Panc1 (cell line): ENCODE data around the gene RNF220. TPM values are rescaled to one million over a fixed set of nuclear protein-coding genes. Genes with fewer than 3 reads are reported as not detected.

Experiments
- ATAC-seq: fragments of 200-7000 bp; cut with Tn5 transposase; 2 replicates; pipeline ENCODE4 v1.9.1; 2020; ENCODE audit warnings: mild to moderate bottlenecking, moderate library complexity
- BruUV-seq: library from RNA; stranded (reverse); fragments of 400-500 nt; replicated peaks from 2 replicates; lab custom pipeline; 2021; lab: Mats Ljungman, UMichigan
- CTCF ChIA-PET: fragments of 300-600 bp; sonication (Branson Sonifier 250); formaldehyde crosslinking; loops from one replicate; lab custom pipeline; 2022; ENCODE audit warnings: antibody characterized with exemption; lab: Charles Lee
- POLR2A ChIA-PET: fragments of 300-600 bp; sonication (Branson Sonifier 250); formaldehyde crosslinking; loops from one replicate; lab custom pipeline; 2022; ENCODE audit warnings: antibody characterized with exemption; lab: Charles Lee
- DNase-seq: peaks from one replicate; pipeline ENCODE4 v3.0.0-alpha.2; 2010; ENCODE audit warnings: low read depth, low spot score
- H3K27ac ChIP-seq: 2 replicates; pipeline ENCODE4 v1.5.1; 2011; ENCODE audit warnings: mild to moderate bottlenecking, low read length, inconsistent platforms
- H3K27me3 ChIP-seq: fragments of 200-500 bp; sonication (Bioruptor generic); 2 replicates; pipeline ENCODE4 v1.6.0; 2014; ENCODE audit warnings: low read length, inconsistent platforms; ENCODE audit not compliant: control insufficient read depth, insufficient read depth
- H3K36me3 ChIP-seq: fragments of 200-500 bp; sonication (Bioruptor generic); 2 replicates; pipeline ENCODE4 v1.5.1; 2014; ENCODE audit warnings: inconsistent platforms, mild to moderate bottlenecking, low read length, moderate library complexity; ENCODE audit not compliant: control insufficient read depth, insufficient read depth
- H3K4me1 ChIP-seq: 2 replicates; pipeline ENCODE4 v1.5.1; 2011; ENCODE audit warnings: inconsistent platforms, mild to moderate bottlenecking, low read length, moderate library complexity; ENCODE audit not compliant: control insufficient read depth, insufficient read depth
- H3K4me3 ChIP-seq, 2 experiments: 2 replicates each; pipeline ENCODE4 v1.5.1; 2011 to 2012; ENCODE audit warnings: low read depth in 2 of 2, low read length in 2 of 2, mild to moderate bottlenecking in 2 of 2, inconsistent platforms in 1 of 2, moderate library complexity in 1 of 2
- H3K9me3 ChIP-seq: fragments of 200-500 bp; sonication (Bioruptor generic); 2 replicates; pipeline ENCODE4 v1.5.1; 2014; ENCODE audit warnings: low read depth, mild to moderate bottlenecking, inconsistent platforms, low read length, moderate library complexity; ENCODE audit not compliant: control insufficient read depth, insufficient read depth
- CTCF ChIP-seq: fragments of 450-650 bp; IDR thresholded peaks from 2 replicates; pipeline ENCODE4 v1.5.1; 2017; ENCODE audit warnings: mild to moderate bottlenecking
- POLR2AphosphoS5 ChIP-seq: IDR thresholded peaks from 2 replicates; pipeline ENCODE4 v1.6.1; 2012; ENCODE audit warnings: mild to moderate bottlenecking, low read depth, low read length, moderate library complexity
- REST ChIP-seq, 2 experiments: IDR thresholded peaks; 2 replicates each; pipeline ENCODE4 v1.6.1; 2011 to 2012; ENCODE audit warnings: low read depth in 2 of 2, control low read depth in 1 of 2, low read length in 1 of 2, mild to moderate bottlenecking in 1 of 2, moderate library complexity in 1 of 2; ENCODE audit not compliant: insufficient read depth in 1 of 2
- SIN3A ChIP-seq: IDR thresholded peaks from 2 replicates; pipeline ENCODE4 v1.6.1; 2012; ENCODE audit warnings: low read depth, mild to moderate bottlenecking, low read length, moderate library complexity, borderline replicate concordance; ENCODE audit not compliant: insufficient read depth
- TCF7L2 ChIP-seq: IDR thresholded peaks from 2 replicates; pipeline ENCODE4 v1.6.1; 2011; ENCODE audit warnings: mild to moderate bottlenecking, low read depth, low read length, inconsistent platforms
- in situ Hi-C: cut with HindIII; loops from 2 replicates; pipeline ENCODE4 v1.10.0; 2016; ENCODE audit warnings: low sequenced_read_pairs, low pct_unique_long_range_greater_than_20kb
- intact Hi-C: fragments of 100-400 bp; cut with micrococcal nuclease; formaldehyde crosslinking; loops from one replicate; pipeline ENCODE4 v1.10.0; 2022; ENCODE audit not compliant: unreplicated experiment
- total RNA-seq: library from RNA; stranded (reverse); gene quantifications from one replicate; pipeline ENCODE4 v1.2.1, GENCODE V29; 2021; ENCODE audit not compliant: unreplicated experiment

RNF220 gene
- total RNA-seq, 1 experiment from 2014 or later = 64.9 TPM

- ChIA-PET CTCF (interaction anchor here (0.5 kb wide), 1 partner anchor 75 kb away, joined by 15 read pairs; no protein-coding TSS in a partner anchor), POLR2A (no interaction called here)
- no peak for DNase-seq
- TF ChIP-seq POLR2AphosphoS5 (no peak), CTCF (no peak), REST (IDR thresholded peaks at IDR 0.05; ENCODE audit: insufficient read depth in 1 of 2, low read depth in 2 of 2, low read length in 1 of 2) (no peak), SIN3A (no peak), TCF7L2 (no peak)
- Histone ChIP-seq H3K36me3 (peaks cover 6% of the 10 kb centered on the region; the same call in 1 of the 2 replicates), H3K4me3 (no peak overlapping the region), H3K27ac (no peak overlapping the region), H3K4me1 (no peaks in the 10 kb centered on the region; the same call in 1 of the 2 replicates), H3K9me3 (no peaks in the 10 kb centered on the region), H3K27me3 (no peaks in the 10 kb centered on the region)
- no TSS peak for BruUV-seq
- in situ Hi-C loops = no loop called here
- intact Hi-C loops = no loop called here
- no peak for ATAC-seq
These were observed 238.8 kb downstream of the RNF220 start for GRCh38 chr1:44643721-44644334.

- Histone ChIP-seq H3K4me3 (no peak overlapping the region), H3K4me1 (no peaks in the 10 kb centered on the region; the same call in 1 of the 2 replicates), H3K9me3 (no peaks in the 10 kb centered on the region), H3K27ac (no peak overlapping the region), H3K36me3 (peaks cover 2% of the 10 kb centered on the region), H3K27me3 (no peaks in the 10 kb centered on the region)
- ChIA-PET CTCF (no interaction called here), POLR2A (no interaction called here)
- in situ Hi-C loops (no loop called here), intact Hi-C loops (no loop called here)
- BruUV-seq = no TSS peak
- no peak for TF ChIP-seq REST (IDR thresholded peaks at IDR 0.05; ENCODE audit: insufficient read depth in 1 of 2, low read depth in 2 of 2, low read length in 1 of 2)
- no peak for TF ChIP-seq CTCF
- no peak for TF ChIP-seq POLR2AphosphoS5
- no peak for TF ChIP-seq TCF7L2
- TF ChIP-seq SIN3A = no peak
- no peak for ATAC-seq
- no peak for DNase-seq
These were observed 239.8 kb downstream of the RNF220 start for GRCh38 chr1:44644806-44645205.
